ENCODE data around the gene ADAM12. TPM values are rescaled to one million over a fixed set of nuclear protein-coding genes. Genes with fewer than 3 reads are reported as not detected.

The ADAM12 gene
- total RNA-seq, 4 donors from 2014 or later: 0.78 to 10.5 (median 1.2) TPM

DNA sequence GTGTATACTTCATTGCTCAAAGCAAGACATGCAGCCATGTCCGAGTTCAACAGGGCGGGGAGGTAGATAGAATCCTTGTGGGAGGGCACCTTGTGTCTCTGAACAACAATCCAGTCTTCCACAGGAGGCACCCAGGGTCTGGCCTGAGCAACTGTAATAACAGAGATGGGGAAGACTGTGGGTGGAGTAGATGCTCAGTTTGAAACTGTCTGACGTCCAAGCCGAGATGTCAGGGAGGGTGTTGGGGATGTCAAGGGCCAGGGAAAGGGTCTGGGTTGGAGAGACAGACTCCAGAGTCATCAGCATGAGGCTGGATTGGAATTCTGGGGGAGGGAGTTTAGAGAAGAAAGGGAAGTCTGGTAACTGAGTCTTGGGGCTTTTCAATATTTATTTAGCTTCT, 403.9 kb downstream of the ADAM12 start:
- H3K4me1 ChIP-seq: no peaks in the 10 kb centered on the region
- no peak overlapping the region for H3K27ac ChIP-seq
- no peak overlapping the region for H3K4me3 ChIP-seq
- TF ChIP-seq POLR2A (IDR thresholded peaks at IDR 0.05) (no peak), EP300 (IDR thresholded peaks at IDR 0.05) (no peak)
- TF ChIP-seq, protein P1, sequence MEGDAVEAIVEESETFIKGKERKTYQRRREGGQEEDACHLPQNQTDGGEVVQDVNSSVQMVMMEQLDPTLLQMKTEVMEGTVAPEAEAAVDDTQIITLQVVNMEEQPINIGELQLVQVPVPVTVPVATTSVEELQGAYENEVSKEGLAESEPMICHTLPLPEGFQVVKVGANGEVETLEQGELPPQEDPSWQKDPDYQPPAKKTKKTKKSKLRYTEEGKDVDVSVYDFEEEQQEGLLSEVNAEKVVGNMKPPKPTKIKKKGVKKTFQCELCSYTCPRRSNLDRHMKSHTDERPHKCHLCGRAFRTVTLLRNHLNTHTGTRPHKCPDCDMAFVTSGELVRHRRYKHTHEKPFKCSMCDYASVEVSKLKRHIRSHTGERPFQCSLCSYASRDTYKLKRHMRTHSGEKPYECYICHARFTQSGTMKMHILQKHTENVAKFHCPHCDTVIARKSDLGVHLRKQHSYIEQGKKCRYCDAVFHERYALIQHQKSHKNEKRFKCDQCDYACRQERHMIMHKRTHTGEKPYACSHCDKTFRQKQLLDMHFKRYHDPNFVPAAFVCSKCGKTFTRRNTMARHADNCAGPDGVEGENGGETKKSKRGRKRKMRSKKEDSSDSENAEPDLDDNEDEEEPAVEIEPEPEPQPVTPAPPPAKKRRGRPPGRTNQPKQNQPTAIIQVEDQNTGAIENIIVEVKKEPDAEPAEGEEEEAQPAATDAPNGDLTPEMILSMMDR (IDR thresholded peaks at IDR 0.05): no peak
- 42 to 56% methylated on average over 4 of the region's 4 CpGs for WGBS, 2 donors
- no peaks in the 10 kb centered on the region for H3K36me3 ChIP-seq
- H3K27me3 ChIP-seq: no peaks in the 10 kb centered on the region
- no peaks in the 10 kb centered on the region for H3K9me3 ChIP-seq
- DNase-seq (ENCODE audit: low spot score in 2 of 2): no peak

DNA sequence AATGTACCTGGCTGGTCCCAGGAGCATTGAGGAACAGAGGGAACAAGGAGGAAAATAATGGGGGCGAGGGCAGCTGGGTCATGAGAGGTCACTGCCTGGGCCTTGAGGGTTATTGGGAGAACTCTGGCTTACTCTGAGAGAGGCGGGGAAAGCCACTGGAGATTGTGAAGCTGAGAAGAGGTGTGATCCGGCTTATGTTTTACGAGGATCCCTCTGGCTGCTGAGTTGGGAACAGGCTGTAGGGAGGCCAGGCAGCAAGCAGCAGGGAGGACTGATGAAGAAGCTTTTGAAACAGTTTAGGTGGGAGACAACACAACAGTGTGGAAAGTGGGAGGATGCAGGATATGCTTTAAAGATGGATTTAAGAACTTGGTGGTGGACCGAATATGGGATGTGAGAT, 404.6 kb downstream of the ADAM12 start:
- Histone ChIP-seq H3K4me3 (no peak overlapping the region), H3K9me3 (no peaks in the 10 kb centered on the region), H3K36me3 (no peaks in the 10 kb centered on the region), H3K27me3 (no peaks in the 10 kb centered on the region), H3K4me1 (no peaks in the 10 kb centered on the region), H3K27ac (no peak overlapping the region)
- WGBS, 2 donors: 95 to 97% methylated on average over 5 of the region's 5 CpGs
- TF ChIP-seq POLR2A (IDR thresholded peaks at IDR 0.05): no peak
- no peak for TF ChIP-seq EP300 (IDR thresholded peaks at IDR 0.05)
- TF ChIP-seq, protein P1 (IDR thresholded peaks at IDR 0.05): no peak
- no peak for DNase-seq (ENCODE audit: low spot score in 2 of 2)

GRCh38 chr10:125983161-125983560, 405.1 kb downstream of the ADAM12 start:
- DNase-seq (ENCODE audit: low spot score in 2 of 2): no peak
- no peak overlapping the region for H3K4me3 ChIP-seq
- no peaks in the 10 kb centered on the region for H3K36me3 ChIP-seq
- no peaks in the 10 kb centered on the region for H3K9me3 ChIP-seq
- TF ChIP-seq EP300 (IDR thresholded peaks at IDR 0.05) (no peak), POLR2A (IDR thresholded peaks at IDR 0.05) (no peak)
- TF ChIP-seq, protein P1 (IDR thresholded peaks at IDR 0.05): no peak
- WGBS, 2 donors: 72 to 79% methylated on average over 6 of the region's 6 CpGs
- no peaks in the 10 kb centered on the region for H3K27me3 ChIP-seq
- H3K27ac ChIP-seq: no peak overlapping the region
- no peaks in the 10 kb centered on the region for H3K4me1 ChIP-seq

GRCh38 chr10:125982260-125982948, 405.9 kb downstream of the ADAM12 start:
- H3K27me3 ChIP-seq: no peaks in the 10 kb centered on the region
- 11 to 17% methylated on average over 6 of the region's 6 CpGs for WGBS, 2 donors

GRCh38 chr10:125980521-125981035, 407.7 kb downstream of the ADAM12 start:
- no peak for DNase-seq (ENCODE audit: low spot score in 2 of 2)
- Histone ChIP-seq H3K27me3 (no peaks in the 10 kb centered on the region), H3K36me3 (no peaks in the 10 kb centered on the region), H3K9me3 (no peaks in the 10 kb centered on the region), H3K4me1 (no peaks in the 10 kb centered on the region), H3K4me3 (no peak overlapping the region), H3K27ac (no peak overlapping the region)
- WGBS, 2 donors: 73 to 84% methylated on average over 6 of the region's 6 CpGs
- TF ChIP-seq POLR2A (IDR thresholded peaks at IDR 0.05): no peak
- no peak for TF ChIP-seq EP300 (IDR thresholded peaks at IDR 0.05)
- TF ChIP-seq, protein P1 (IDR thresholded peaks at IDR 0.05): no peak

More at GRCh38 chr10:125982260-125982948, 405.9 kb downstream of the ADAM12 start:
- Histone ChIP-seq H3K4me3 (no peak overlapping the region), H3K9me3 (no peaks in the 10 kb centered on the region), H3K4me1 (no peaks in the 10 kb centered on the region), H3K27ac (no peak overlapping the region), H3K36me3 (no peaks in the 10 kb centered on the region)
- TF ChIP-seq, protein P1 (IDR thresholded peaks at IDR 0.05): peak; percentile 49 to 80 (median 55)
- TF ChIP-seq EP300 (IDR thresholded peaks at IDR 0.05): no peak
- DNase-seq (ENCODE audit: low spot score in 2 of 2): peak in 1 of 2 donors; percentile 74
